Islet of Langerhans (tissue), 1 donor: ENCODE results near the gene ACVR1.

Source experiments
- FAIRE-seq: peaks from one replicate; lab custom pipeline; 2011; peaks lifted over from hg19 to GRCh38; lab: Jason Lieb, UNC

Gene ACVR1

DNA sequence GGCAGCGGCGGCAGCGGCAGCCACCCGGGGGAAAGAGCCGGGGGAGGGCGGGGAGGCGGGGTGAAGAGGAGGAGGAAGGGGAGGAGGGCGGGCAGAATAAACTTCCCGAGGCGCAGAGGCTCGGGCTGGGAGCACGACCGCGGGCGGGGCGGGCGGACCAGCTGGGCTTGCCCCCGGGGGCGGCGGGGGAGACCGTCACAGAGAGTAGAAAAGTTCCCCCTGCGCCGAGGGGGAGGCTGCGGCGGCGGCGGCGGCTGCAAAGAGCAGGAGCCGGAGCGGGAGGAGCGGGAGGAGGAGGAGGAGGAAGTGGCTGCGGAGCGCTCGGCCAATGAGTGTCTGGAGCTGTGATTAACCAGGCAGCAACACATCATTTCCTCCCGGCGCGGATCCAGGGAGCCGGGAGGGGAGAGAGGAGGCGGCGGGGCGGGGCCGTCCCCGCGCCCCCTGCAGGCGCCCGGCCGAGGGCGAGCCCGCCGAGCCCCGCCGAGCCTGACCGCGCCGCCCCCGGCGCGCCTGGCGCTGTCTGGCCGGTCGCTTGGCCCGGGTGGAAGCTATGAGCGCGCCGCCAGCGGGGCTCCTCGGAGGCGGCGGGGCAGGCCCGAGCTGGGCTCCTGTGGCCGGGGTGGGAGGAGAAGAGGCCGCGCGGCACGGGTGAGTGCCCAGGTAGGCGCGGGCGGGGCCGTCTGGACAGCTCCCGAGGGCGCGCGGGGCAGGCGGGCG lies at the start of gene ACVR1:
Gene ACVR1 (minus strand): TSS at position 265 of the 720 bp plus-strand sequence. CDS start 76,837 bp downstream, outside the sequence.
- peak; percentile 68 for FAIRE-seq

GRCh38 chr2:157925071-157925470 lies 48.9 kb upstream of the ACVR1 start:
- no peak for FAIRE-seq

DNA sequence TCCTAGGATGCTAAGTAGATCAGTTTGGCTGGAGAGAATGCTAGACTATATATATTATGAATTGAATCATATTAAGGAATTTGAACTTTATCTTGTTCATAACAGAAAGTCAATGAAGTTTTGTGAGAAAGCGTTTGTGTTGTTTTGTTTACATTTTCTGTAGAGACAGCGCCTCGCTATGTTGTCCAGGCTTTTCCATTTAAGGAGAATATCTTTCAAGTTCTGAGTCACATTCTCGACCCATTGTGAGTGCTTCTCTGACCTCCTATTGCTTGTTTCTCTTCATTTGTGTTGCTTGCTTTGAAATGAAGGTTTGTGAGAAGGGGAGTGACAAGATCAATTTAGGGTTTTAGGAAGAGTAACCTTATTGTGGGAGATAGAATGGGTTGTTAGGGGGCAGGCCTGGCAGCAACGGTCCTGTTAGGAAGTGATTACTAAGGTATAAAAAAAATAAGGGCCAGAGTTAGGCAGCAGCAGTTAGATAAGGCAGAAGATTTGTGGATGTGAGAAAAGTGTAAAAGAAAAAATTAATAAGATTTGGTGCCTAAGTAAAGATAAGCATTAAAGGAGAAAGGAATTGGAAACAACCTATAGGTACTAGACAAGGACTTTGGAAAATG lies 47.6 kb upstream of the ACVR1 start:
- no peak for FAIRE-seq

GRCh38 chr2:157922815-157923214 lies 46.7 kb upstream of the ACVR1 start:
- FAIRE-seq, result no peak

DNA sequence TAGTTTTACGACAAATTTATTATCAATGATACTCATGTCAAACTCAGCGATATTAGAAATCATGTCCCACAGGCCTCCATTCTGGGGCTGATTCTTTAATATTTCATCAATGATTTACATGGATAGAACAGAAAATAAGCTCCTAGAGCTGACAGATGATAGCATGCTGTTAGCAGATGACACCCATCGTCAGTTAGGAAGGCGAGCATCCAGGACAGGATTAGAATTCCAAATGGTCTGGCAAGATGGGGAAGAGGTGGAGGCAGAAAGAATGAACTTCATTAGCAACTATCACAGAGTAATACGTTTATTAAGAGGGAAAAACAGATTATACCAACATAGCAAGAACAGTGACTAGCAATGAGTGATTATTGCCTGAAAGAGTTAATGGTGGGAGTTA lies 46.2 kb upstream of the ACVR1 start:
- FAIRE-seq, result no peak

DNA sequence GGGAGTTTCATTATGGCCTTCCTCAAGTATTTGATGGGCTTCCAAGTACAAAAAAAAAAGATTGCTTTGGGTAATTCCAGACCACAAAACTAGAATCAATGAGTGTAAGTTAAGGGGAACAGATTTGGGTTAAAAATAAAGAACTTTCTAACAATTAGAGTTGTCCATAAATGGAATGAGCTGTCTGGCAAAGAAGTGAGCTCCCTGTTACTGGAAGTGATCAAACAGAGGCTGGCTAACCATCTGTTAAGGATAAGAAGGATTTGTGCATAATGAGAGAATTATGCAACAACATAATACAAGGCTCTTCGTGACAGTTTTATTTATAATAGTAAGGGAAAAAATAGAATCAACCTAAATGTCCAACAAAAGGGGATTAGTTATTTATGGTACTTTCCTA lies 44.6 kb upstream of the ACVR1 start:
- no peak for FAIRE-seq

DNA sequence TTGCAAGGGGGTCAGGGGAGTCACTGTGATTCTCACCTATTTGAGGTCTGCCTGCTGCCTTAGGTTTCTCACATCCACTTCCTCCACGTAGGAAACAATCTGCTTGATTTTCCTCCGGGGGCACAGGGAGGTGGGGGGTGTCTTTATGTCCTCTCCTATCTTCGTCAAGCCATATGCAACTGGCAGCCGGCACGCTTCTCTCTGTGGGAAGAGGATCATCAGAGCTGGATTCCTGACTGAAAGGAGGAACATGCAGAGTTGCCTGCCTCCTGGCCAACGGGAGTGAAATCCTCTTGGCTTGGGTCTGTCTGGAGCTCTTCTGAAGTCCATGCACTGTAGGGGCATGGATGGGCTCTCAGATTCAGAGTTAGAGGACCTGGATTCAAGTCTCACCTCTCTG lies 43.1 kb upstream of the ACVR1 start:
- FAIRE-seq, result no peak

- no peak for FAIRE-seq
These were observed 42.2 kb upstream of the ACVR1 start for GRCh38 chr2:157918319-157918718.

DNA sequence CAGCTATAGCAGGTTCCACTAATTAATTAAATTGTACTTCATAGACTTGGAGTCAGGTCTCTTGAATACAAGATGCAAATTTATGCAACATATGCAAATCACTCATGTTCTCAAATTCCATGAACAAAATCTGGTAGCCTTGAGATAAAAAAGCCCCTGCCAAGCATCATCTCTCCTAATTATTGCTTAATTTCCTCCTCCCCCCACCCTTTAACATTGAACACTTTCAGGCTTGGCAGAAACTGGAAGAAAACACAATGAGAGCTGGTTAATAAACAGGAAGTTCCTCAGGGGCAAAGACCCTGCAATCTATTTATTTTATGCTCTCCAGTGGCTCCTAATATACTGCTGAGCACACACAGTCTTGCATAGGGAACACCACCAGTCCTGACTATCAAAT lies 35.6 kb upstream of the ACVR1 start:
- FAIRE-seq, result no peak

GRCh38 chr2:157911246-157911645 lies 35.1 kb upstream of the ACVR1 start:
- no peak for FAIRE-seq

DNA sequence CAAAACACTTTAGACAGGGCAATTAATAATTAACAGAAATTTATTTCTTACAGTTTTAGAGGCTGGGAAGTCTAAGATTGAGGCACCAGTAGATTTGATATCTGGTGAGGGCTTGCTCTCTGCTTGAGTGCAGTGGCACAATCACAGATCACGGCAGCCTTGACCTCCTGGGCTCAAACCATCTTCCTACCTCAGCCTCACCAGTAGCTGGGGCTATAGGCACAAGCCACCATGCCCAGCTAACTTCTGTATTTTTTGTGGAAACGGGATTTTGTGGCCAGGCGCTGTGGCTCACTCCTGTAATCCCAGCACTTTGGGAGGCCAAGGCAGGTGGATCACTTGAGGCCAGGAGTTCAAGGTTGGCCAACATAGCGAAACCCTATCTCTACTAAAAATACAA lies 29.0 kb upstream of the ACVR1 start:
- no peak for FAIRE-seq

DNA sequence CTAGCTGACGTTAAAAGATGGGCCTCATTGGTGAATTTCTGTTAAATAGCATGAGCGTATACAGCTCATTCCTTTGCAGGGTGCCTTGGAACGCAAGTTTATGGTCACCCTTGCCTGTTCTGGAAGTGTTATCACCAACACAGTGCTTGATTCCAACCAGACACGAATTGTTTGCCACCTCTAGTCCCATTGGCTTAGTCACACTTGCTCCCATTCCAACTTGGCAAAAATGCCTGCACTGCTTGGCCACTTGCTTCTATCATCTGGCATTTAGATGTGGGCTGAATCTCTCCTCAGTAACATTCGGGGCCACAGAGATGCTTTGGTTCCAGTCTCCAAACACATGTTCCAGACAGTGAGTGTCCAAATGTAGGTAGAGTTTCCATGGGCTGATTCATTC lies 27.5 kb upstream of the ACVR1 start:
- no peak for FAIRE-seq

- no peak for FAIRE-seq
These were observed 27.0 kb upstream of the ACVR1 start for GRCh38 chr2:157903151-157903550.

- no peak for FAIRE-seq
These were observed 26.6 kb upstream of the ACVR1 start for GRCh38 chr2:157902692-157903091.

- FAIRE-seq, result no peak
These were observed 25.2 kb upstream of the ACVR1 start for GRCh38 chr2:157901325-157901724.

- FAIRE-seq, result no peak
These were observed 24.6 kb upstream of the ACVR1 start for GRCh38 chr2:157900684-157901083.

GRCh38 chr2:157900203-157900602 lies 24.1 kb upstream of the ACVR1 start:
- FAIRE-seq, result no peak

DNA sequence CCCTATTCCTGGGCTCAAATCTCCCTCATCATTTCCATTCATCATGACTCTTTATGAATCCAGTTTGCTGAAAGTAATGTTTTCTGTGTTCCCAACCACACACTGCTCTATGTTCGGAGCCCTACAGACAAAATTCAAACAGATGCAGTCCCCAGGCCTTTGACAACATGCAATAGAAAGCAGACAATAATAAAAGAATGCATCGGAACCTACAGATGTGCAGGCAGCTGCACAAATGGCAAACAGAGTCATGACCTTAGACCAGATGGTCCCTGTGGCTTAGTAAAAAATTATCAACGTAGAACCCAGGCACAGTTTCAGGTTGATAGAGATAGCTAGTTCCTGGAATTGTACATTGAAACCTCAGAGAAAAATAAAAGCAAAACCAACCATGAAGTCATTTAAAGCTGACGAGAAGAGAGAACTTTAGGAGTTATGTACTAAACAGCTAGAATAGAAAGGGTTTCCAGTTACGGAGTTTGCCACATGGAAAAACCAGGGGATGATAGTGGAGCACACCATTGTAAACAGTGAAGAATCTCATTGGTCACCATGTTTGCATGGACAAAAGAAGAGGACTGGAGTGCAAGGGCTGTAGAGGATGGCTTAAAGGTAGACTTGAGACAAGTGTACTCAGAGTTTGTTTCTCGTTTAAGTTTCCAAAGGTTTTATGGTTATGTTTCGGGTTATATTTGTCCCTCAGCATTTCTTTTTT lies 23.2 kb upstream of the ACVR1 start:
- FAIRE-seq, result no peak

GRCh38 chr2:157898591-157898996 lies 22.5 kb upstream of the ACVR1 start:
- FAIRE-seq, result no peak

- no peak for FAIRE-seq
These were observed 21.2 kb upstream of the ACVR1 start for GRCh38 chr2:157897106-157897971.

DNA sequence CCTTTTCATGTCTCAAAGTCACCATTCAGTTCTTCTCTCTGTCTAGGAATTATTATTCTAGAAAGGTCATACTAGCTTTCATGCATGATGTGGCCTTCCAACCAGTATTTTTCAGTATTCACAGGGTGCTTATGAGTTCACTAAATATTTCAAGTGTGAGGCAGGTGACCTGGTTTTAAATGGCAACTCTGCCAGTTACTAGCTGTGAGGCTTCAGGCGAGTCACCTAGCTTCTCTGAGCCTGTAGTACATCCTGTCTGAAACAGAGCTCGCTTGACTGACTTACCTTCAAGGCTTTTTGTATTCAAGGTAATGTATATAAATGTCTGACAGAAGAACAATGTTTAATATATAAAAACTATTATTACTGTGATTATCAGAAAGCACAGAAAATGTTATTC lies 19.4 kb upstream of the ACVR1 start:
- no peak for FAIRE-seq

DNA sequence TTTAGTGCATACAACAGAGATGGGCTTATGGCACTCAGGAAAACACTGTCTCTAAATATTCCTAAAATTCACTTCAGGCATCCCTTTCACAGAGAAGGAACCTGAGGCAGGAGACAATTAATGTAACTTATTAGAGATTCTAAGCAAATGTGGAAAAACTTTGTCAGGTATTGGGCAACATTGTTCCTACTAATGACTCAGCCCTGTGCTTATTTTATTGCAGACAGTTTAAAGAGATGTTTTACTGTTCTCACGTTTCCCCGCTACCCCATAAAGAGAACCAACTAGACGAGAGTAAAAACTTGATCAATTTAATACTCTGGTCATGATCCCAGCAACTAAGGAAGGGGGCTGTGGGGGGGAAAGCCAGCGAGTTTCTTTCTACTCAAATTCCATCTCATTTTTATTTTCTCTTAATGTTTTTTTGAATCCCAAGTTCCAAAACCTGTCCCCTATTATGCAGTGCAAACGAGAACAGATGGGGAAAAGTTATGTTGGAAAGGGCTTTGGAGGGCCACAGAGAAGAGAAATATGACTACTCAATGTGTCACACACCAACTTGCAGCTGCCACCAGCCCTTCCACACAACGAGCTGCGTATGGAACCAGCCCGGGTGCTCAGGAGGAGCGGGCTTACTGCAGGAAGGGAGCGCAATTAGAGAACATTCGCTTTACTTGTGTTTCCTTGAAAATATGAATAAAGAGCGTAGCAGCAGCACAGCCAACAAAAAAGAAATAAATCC lies 18.7 kb upstream of the ACVR1 start:
- no peak for FAIRE-seq
